ENCODE measurements around the gene CDH4.
A peak's percentile ranks its signal among the peaks of the same experiment; 100 is the strongest.

Gene CDH4

DNA sequence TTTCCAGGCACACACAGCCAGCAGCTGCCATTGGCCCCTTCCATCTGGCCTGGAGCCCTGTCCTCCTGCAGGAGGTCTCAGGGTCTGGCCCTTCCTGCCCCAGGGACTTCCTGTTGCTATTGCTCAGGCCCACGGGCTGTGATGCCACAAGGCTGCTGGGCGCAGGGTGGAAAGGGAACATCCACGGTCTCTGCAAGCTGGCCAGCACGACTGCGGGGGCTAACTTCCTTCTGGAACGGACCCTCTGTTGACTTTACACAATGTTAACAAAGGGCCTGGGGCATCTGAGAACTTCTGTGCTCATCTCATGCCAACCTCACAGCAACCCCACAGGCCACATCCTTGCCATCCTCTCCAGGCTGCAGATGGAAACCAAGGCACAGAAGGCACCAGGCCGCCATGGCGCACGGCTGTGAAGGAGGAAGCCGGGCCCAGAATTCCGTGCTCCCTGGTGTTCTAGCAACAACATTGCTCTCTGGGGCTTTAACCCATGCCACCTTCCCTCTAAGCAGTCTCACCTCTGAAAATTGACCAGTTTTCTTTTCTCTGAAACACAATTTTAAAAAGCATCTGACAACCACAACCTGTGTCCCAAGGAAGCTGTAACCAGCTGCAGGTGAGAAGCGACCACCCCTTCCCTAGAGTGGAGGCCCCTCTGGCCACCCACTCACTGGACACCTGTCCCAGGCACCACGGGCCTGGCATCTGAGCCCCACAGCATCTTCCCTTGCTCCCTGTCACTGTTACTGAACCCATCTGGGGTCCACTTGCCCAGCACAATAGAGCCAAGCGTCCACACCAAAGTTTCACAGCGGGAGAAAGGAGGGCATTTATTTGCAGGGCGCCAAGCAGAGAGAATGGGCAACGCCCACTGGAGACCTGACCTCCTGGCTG is 261.3 kb downstream of the CDH4 start:
- H3K4me3 ChIP-seq (ENCODE audit: low read length in 2 of 2): no peak overlapping the region
- H4K91ac ChIP-seq (ENCODE audit: low read depth, low read length, poor library complexity): no peak overlapping the region
- H2BK15ac ChIP-seq (ENCODE audit: low read length): no peak overlapping the region
- no peak overlapping the region for H3K14ac ChIP-seq (ENCODE audit: low read length)
- H3K79me1 ChIP-seq (ENCODE audit: low read depth, low read length): peaks cover 2% of the 10 kb centered on the region
- H2AK5ac ChIP-seq (ENCODE audit: low read depth, low read length): peak overlapping the region; percentile 12
- no peak overlapping the region for H3K4me2 ChIP-seq (ENCODE audit: insufficient read depth, low read length, poor library complexity, severe bottlenecking)
- no peak overlapping the region for H4K8ac ChIP-seq (ENCODE audit: low read depth, low read length)
- H3K18ac ChIP-seq (ENCODE audit: low read length): peak overlapping the region; percentile 60
- no peak overlapping the region for H2BK120ac ChIP-seq (ENCODE audit: low read depth, low read length)
- H2BK5ac ChIP-seq (ENCODE audit: low read length): no peak overlapping the region
- H3K4me1 ChIP-seq (ENCODE audit: control insufficient read depth in 2 of 2, insufficient read depth in 1 of 2, low read depth in 1 of 2, low read length in 2 of 2): peaks cover 17 to 34% of the 10 kb centered on the region in 2 donors
- H3K9me3 ChIP-seq (replicated peaks in 1 of 2; ENCODE audit: control insufficient read depth in 2 of 2, insufficient read depth in 1 of 2, low read depth in 1 of 2, low read length in 2 of 2): no peaks in the 10 kb centered on the region
- no peak overlapping the region for H2AFZ ChIP-seq (ENCODE audit: low read length)
- H3K36me3 ChIP-seq (replicated peaks in 1 of 2; ENCODE audit: control insufficient read depth in 2 of 2, insufficient read depth in 2 of 2, low read length in 2 of 2): no peaks in the 10 kb centered on the region
- DNase-seq (ENCODE audit: low spot score): no peak
- peak overlapping the region; percentile 86 for H3K23ac ChIP-seq (ENCODE audit: low read depth, low read length, poor library complexity)
- H3K27me3 ChIP-seq (ENCODE audit: control insufficient read depth in 3 of 3, insufficient read depth in 3 of 3, low read depth in 1 of 3, low read length in 3 of 3): no peaks in the 10 kb centered on the region
- H3K4ac ChIP-seq (ENCODE audit: low read length): no peak overlapping the region
- WGBS, 2 donors (ENCODE audit: extremely low coverage in 2 of 2, insufficient read length in 2 of 2, insufficient replicate concordance in 1 of 2): no CpG with 5 or more reads among the region's 17 CpGs
- H3K27ac ChIP-seq (replicated peaks; ENCODE audit: low read length): no peak overlapping the region
- peak overlapping the region; percentile 35 for H2BK12ac ChIP-seq (ENCODE audit: low read length)
- no peak overlapping the region for H3K9ac ChIP-seq (ENCODE audit: low read depth, low read length, poor library complexity)

DNA sequence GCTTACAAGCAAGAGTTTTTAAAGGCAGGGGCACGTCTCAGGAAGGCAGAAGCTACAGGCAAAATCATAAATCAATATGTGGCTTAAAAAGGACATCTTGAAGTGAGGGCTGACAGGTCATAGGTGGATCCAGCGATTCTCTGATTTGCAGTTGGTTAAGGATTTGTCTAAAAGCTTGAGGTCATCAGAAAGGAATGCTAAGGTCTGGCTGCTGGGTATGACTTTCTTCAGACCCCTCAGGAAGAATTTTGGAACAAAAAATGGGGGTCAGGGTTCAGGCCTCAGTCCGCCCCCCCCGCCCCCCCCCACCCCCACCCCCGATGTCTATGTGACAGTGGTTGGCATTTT is 261.9 kb downstream of the CDH4 start:
- Histone ChIP-seq H3K36me3 (replicated peaks in 1 of 2; ENCODE audit: control insufficient read depth in 2 of 2, insufficient read depth in 2 of 2, low read length in 2 of 2) (no peaks in the 10 kb centered on the region), H2BK5ac (ENCODE audit: low read length) (no peak overlapping the region), H3K14ac (ENCODE audit: low read length) (no peak overlapping the region), H3K4me2 (ENCODE audit: insufficient read depth, low read length, poor library complexity, severe bottlenecking) (no peak overlapping the region), H2AFZ (ENCODE audit: low read length) (no peak overlapping the region), H3K79me1 (ENCODE audit: low read depth, low read length) (no peaks in the 10 kb centered on the region), H3K9me3 (replicated peaks in 1 of 2; ENCODE audit: control insufficient read depth in 2 of 2, insufficient read depth in 1 of 2, low read depth in 1 of 2, low read length in 2 of 2) (no peaks in the 10 kb centered on the region), H3K27ac (replicated peaks; ENCODE audit: low read length) (no peak overlapping the region), H4K8ac (ENCODE audit: low read depth, low read length) (no peak overlapping the region), H3K4me1 (ENCODE audit: control insufficient read depth in 2 of 2, insufficient read depth in 1 of 2, low read depth in 1 of 2, low read length in 2 of 2) (peaks cover 17 to 34% of the 10 kb centered on the region in 2 donors), H2BK12ac (ENCODE audit: low read length) (no peak overlapping the region), H3K9ac (ENCODE audit: low read depth, low read length, poor library complexity) (no peak overlapping the region), H3K23ac (ENCODE audit: low read depth, low read length, poor library complexity) (no peak overlapping the region), H3K27me3 (ENCODE audit: control insufficient read depth in 3 of 3, insufficient read depth in 3 of 3, low read depth in 1 of 3, low read length in 3 of 3) (no peaks in the 10 kb centered on the region), H3K4ac (ENCODE audit: low read length) (no peak overlapping the region), H3K18ac (ENCODE audit: low read length) (no peak overlapping the region), H2BK15ac (ENCODE audit: low read length) (no peak overlapping the region), H2BK120ac (ENCODE audit: low read depth, low read length) (no peak overlapping the region), H2AK5ac (ENCODE audit: low read depth, low read length) (no peak overlapping the region), H4K91ac (ENCODE audit: low read depth, low read length, poor library complexity) (no peak overlapping the region), H3K4me3 (ENCODE audit: low read length in 2 of 2) (no peak overlapping the region)
- no peak for DNase-seq (ENCODE audit: low spot score)
- no CpG with 5 or more reads among the region's 5 CpGs for WGBS, 2 donors (ENCODE audit: extremely low coverage in 2 of 2, insufficient read length in 2 of 2, insufficient replicate concordance in 1 of 2)

GRCh38 chr20:61514396-61514795 is 262.3 kb downstream of the CDH4 start:
- Histone ChIP-seq H3K18ac (ENCODE audit: low read length) (no peak overlapping the region), H3K36me3 (replicated peaks in 1 of 2; ENCODE audit: control insufficient read depth in 2 of 2, insufficient read depth in 2 of 2, low read length in 2 of 2) (no peaks in the 10 kb centered on the region)

GRCh38 chr20:61514805-61515505 is 262.9 kb downstream of the CDH4 start:
- Histone ChIP-seq H2BK12ac (ENCODE audit: low read length) (no peak overlapping the region), H3K9ac (ENCODE audit: low read depth, low read length, poor library complexity) (no peak overlapping the region), H3K23ac (ENCODE audit: low read depth, low read length, poor library complexity) (no peak overlapping the region), H3K18ac (ENCODE audit: low read length) (peak overlapping the region; percentile 84), H3K27me3 (ENCODE audit: control insufficient read depth in 3 of 3, insufficient read depth in 3 of 3, low read depth in 1 of 3, low read length in 3 of 3) (no peaks in the 10 kb centered on the region), H3K4me2 (ENCODE audit: insufficient read depth, low read length, poor library complexity, severe bottlenecking) (no peak overlapping the region), H3K79me1 (ENCODE audit: low read depth, low read length) (no peaks in the 10 kb centered on the region), H3K4ac (ENCODE audit: low read length) (no peak overlapping the region), H3K9me3 (replicated peaks in 1 of 2; ENCODE audit: control insufficient read depth in 2 of 2, insufficient read depth in 1 of 2, low read depth in 1 of 2, low read length in 2 of 2) (no peaks in the 10 kb centered on the region), H3K36me3 (replicated peaks in 1 of 2; ENCODE audit: control insufficient read depth in 2 of 2, insufficient read depth in 2 of 2, low read length in 2 of 2) (no peaks in the 10 kb centered on the region), H3K27ac (replicated peaks; ENCODE audit: low read length) (no peak overlapping the region), H2BK120ac (ENCODE audit: low read depth, low read length) (no peak overlapping the region), H2BK5ac (ENCODE audit: low read length) (no peak overlapping the region), H2AFZ (ENCODE audit: low read length) (no peak overlapping the region), H3K4me3 (ENCODE audit: low read length in 2 of 2) (no peak overlapping the region), H4K8ac (ENCODE audit: low read depth, low read length) (no peak overlapping the region), H2BK15ac (ENCODE audit: low read length) (peak overlapping the region; percentile 62), H4K91ac (ENCODE audit: low read depth, low read length, poor library complexity) (no peak overlapping the region), H2AK5ac (ENCODE audit: low read depth, low read length) (peak overlapping the region; percentile 1), H3K14ac (ENCODE audit: low read length) (no peak overlapping the region), H3K4me1 (ENCODE audit: control insufficient read depth in 2 of 2, insufficient read depth in 1 of 2, low read depth in 1 of 2, low read length in 2 of 2) (peaks cover 17 to 34% of the 10 kb centered on the region in 2 donors)
- DNase-seq (ENCODE audit: low spot score): no peak
- WGBS, 2 donors (ENCODE audit: extremely low coverage in 2 of 2, insufficient read length in 2 of 2, insufficient replicate concordance in 1 of 2): no CpG with 5 or more reads among the region's 14 CpGs

More at GRCh38 chr20:61514396-61514795, 262.3 kb downstream of the CDH4 start:
- Histone ChIP-seq H3K27me3 (ENCODE audit: control insufficient read depth in 3 of 3, insufficient read depth in 3 of 3, low read depth in 1 of 3, low read length in 3 of 3) (no peaks in the 10 kb centered on the region), H3K4me3 (ENCODE audit: low read length in 2 of 2) (no peak overlapping the region), H3K23ac (ENCODE audit: low read depth, low read length, poor library complexity) (no peak overlapping the region), H2AFZ (ENCODE audit: low read length) (no peak overlapping the region), H3K4me2 (ENCODE audit: insufficient read depth, low read length, poor library complexity, severe bottlenecking) (no peak overlapping the region), H3K9me3 (replicated peaks in 1 of 2; ENCODE audit: control insufficient read depth in 2 of 2, insufficient read depth in 1 of 2, low read depth in 1 of 2, low read length in 2 of 2) (no peaks in the 10 kb centered on the region), H2BK5ac (ENCODE audit: low read length) (no peak overlapping the region), H3K9ac (ENCODE audit: low read depth, low read length, poor library complexity) (no peak overlapping the region), H2BK12ac (ENCODE audit: low read length) (no peak overlapping the region), H4K91ac (ENCODE audit: low read depth, low read length, poor library complexity) (no peak overlapping the region), H3K4me1 (ENCODE audit: control insufficient read depth in 2 of 2, insufficient read depth in 1 of 2, low read depth in 1 of 2, low read length in 2 of 2) (peaks cover 17 to 34% of the 10 kb centered on the region in 2 donors), H3K14ac (ENCODE audit: low read length) (no peak overlapping the region), H3K27ac (replicated peaks; ENCODE audit: low read length) (no peak overlapping the region), H3K4ac (ENCODE audit: low read length) (no peak overlapping the region), H2BK15ac (ENCODE audit: low read length) (no peak overlapping the region), H3K79me1 (ENCODE audit: low read depth, low read length) (no peaks in the 10 kb centered on the region), H4K8ac (ENCODE audit: low read depth, low read length) (no peak overlapping the region), H2AK5ac (ENCODE audit: low read depth, low read length) (no peak overlapping the region), H2BK120ac (ENCODE audit: low read depth, low read length) (no peak overlapping the region)
- no peak for DNase-seq (ENCODE audit: low spot score)
- WGBS, 2 donors (ENCODE audit: extremely low coverage in 2 of 2, insufficient read length in 2 of 2, insufficient replicate concordance in 1 of 2): no CpG with 5 or more reads among the region's 6 CpGs
